ENCODE measurements around the gene GPR39.

The GPR39 gene

GRCh38 chr2:132419941-132420340 is 3.3 kb downstream of the GPR39 start:
- H3K27ac ChIP-seq = no peak overlapping the region
- no peak for TF ChIP-seq ZFX (IDR thresholded peaks at IDR 0.05)
- no peak for TF ChIP-seq CTCF (conservative IDR thresholded peaks at IDR 0.05)

DNA sequence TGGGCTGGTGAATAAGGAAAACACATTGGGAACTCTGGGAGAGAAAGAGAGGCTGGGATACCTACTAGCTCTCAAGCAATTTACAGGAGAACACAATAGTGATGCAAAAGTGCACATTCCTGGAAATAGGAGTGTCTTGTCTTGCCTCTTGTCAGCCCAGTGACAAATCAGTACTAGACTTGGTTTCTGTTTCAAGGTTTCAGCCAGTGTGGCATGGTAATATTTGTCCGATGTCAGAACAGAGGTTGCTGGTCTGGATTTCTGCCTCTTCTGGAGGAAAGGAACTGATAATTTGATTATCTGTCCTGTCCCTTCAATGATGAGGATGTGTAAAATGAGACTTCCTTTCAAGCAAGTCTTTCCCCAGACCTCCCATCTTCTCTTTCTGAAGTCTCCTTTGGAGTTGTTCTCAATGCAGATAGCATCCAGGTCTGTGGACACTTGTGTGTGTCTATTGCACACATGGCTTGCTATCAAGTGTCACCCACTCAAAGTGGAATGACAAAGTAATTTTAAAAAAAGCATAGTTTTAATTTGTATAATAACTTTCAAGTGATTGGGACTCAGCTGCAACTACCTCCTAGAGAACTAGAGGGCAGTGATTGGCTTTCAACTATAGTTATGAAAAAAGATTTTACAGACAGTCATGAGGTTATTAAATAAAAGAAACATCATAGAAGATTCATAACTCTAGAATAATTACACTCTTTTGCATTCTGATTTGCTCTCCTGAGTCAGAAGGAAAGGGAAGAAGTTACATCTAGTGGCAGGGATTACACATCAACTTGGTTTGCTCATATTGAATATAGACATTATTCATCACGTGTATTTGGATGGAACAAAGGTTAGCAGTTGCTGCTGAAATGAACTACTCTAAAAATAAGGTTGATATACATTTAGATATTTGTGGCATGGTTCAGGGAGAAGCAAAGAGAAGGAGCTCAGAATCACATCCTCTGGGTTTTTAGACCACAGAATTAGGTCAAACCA is 4.5 kb downstream of the GPR39 start:
- H3K27ac ChIP-seq = no peak overlapping the region
- TF ChIP-seq CTCF (conservative IDR thresholded peaks at IDR 0.05) = no peak
- no peak for TF ChIP-seq ZFX (IDR thresholded peaks at IDR 0.05)

DNA sequence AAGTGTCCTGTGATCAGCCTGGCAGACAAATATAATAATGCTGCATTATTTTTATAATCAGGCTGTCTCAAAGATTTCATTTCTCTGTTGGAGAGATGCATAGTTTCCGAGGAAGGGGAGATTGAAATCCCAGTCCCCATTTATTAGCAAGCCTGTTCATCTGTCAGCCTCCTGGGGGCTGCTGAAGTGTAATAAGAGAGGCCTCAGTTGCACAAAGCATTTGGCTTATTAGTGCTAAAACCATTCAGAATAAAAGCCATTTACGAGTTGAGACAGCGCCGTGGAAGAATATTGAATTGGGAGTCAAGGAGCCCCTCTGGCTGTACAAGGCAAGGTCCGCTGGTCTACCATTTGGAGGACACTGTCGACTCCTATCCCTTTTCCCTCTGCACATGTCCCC is 6.1 kb downstream of the GPR39 start:
- H3K27ac ChIP-seq = no peak overlapping the region
- TF ChIP-seq ZFX (IDR thresholded peaks at IDR 0.05) (no peak), CTCF (conservative IDR thresholded peaks at IDR 0.05) (no peak)

- TF ChIP-seq CTCF (conservative IDR thresholded peaks at IDR 0.05) = no peak
- TF ChIP-seq ZFX (IDR thresholded peaks at IDR 0.05) = no peak
- no peak overlapping the region for H3K27ac ChIP-seq
Observed at GRCh38 chr2:132424526-132425121, 8.0 kb downstream of the GPR39 start.

DNA sequence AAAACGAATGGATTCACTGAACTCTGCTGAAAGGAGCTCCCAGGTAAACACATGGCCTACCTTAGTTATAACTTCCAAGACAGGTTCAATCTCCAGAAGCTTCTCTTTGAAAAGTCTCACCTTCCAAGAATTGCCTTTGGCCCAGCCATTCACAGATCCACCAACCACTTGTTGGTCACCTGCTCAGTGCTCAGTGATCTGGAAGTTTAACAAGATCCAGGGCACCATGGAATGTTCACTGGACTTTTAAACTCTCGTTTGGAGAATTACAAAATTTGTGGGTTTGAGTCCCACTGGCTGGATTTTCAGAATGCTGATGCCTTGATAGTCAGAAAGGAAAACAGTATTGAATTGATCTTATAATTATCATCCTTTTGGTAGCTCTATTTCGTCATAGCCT is 9.4 kb downstream of the GPR39 start:
- no peak overlapping the region for H3K27ac ChIP-seq
- no peak for TF ChIP-seq ZFX (IDR thresholded peaks at IDR 0.05)
- TF ChIP-seq CTCF (conservative IDR thresholded peaks at IDR 0.05) = no peak

DNA sequence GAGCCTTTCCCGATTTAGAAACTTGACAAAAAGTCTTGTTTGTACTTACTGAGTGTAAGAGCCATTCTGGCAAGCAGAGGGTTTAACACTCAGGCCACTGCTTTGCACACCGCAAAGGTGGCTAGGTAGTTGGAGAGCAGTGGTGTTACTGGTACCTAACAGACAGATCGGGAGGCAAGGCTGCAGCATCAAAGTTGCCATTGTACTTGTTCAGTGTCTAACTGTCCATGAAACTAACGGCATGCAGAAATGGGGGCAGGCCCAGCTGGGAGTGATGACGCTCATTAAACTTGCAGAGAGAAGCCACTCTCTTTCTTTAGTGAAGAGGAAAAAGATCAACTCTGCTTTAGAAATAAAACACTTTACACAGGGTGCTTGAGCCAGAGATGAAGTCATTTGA is 10.1 kb downstream of the GPR39 start:
- TF ChIP-seq ZFX (IDR thresholded peaks at IDR 0.05) (no peak), CTCF (conservative IDR thresholded peaks at IDR 0.05) (no peak)
- no peak overlapping the region for H3K27ac ChIP-seq

DNA sequence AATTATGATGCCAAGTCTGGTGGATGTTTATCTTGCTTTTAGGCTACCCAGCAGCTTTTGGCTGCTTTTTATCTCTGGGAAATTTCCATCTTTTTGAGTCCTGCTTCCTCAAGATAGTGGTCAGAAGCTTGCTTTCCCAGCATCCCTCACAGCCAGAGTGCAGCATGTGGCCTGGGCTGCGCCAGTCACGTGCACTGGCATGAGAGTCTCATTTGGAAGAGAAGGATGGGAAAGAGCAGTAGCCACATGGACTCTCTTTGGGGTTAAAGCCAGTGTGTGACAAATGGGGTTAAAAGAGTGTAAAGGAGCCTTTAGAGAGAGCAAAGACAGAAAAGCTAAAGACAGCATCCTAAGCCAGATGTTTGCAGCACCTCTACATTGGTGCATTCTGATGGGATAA is 12.7 kb downstream of the GPR39 start:
- TF ChIP-seq CTCF (conservative IDR thresholded peaks at IDR 0.05) (no peak), ZFX (IDR thresholded peaks at IDR 0.05) (no peak)

More for the DNA sequence above, 12.7 kb downstream of the GPR39 start:
- H3K27ac ChIP-seq = no peak overlapping the region

Measured in C4-2B (cell line).